Endothelial cell of umbilical vein (primary cell): ENCODE data around the gene RXYLT1. TPM values are rescaled to one million over a fixed set of nuclear protein-coding genes. Genes with fewer than 3 reads are reported as not detected.

Experiments used
- BruUV-seq: library from RNA; stranded (reverse); fragments of 400-500 nt; replicated peaks from 2 replicates; lab custom pipeline; 2021; lab: Mats Ljungman, UMichigan
- CTCF ChIA-PET: fragments of 300-600, 350-600 bp; sonication (Branson Sonifier 250); formaldehyde crosslinking; loops from one replicate; lab custom pipeline; 2021; ENCODE audit warnings: antibody characterized with exemption, inconsistent platforms; lab: Charles Lee
- POLR2A ChIA-PET: fragments of 300-600, 350-600 bp; sonication (Branson Sonifier 250); formaldehyde crosslinking; loops from one replicate; lab custom pipeline; 2021; ENCODE audit warnings: antibody characterized with exemption, inconsistent platforms; lab: Charles Lee
- DNase-seq: peaks from one replicate; pipeline ENCODE4 v3.0.0-alpha.2; 2011; ENCODE audit warnings: low read depth, low spot score
- FAIRE-seq: peaks from 2 replicates; lab custom pipeline; 2011; peaks lifted over from hg19 to GRCh38; lab: Jason Lieb, UNC
- H2AFZ ChIP-seq: 2 replicates; pipeline ENCODE4 v1.6.0; 2012; ENCODE audit warnings: low read depth, low read length, control low read depth, inconsistent platforms
- H3K27ac ChIP-seq: 2 replicates; pipeline ENCODE4 v1.5.1; 2011; ENCODE audit warnings: low read depth, mild to moderate bottlenecking, control low read depth, low read length, moderate library complexity; ENCODE audit not compliant: insufficient read depth
- H3K27me3 ChIP-seq, 2 experiments: 2 replicates each; pipeline versions ENCODE4 v1.6.0 to v1.6.1; 2011; ENCODE audit warnings: low read length in 2 of 2, mixed read lengths in 1 of 2; ENCODE audit not compliant: control insufficient read depth in 2 of 2, insufficient read depth in 2 of 2
- H3K36me3 ChIP-seq, 2 experiments: 2 replicates in 1 of 2; 3 replicates in 1 of 2; pipeline ENCODE4 v1.5.1; 2011; ENCODE audit warnings: low read length in 2 of 2, mild to moderate bottlenecking in 1 of 2, moderate library complexity in 1 of 2; ENCODE audit not compliant: control insufficient read depth in 2 of 2, insufficient read depth in 2 of 2; ENCODE audit errors: extremely low read depth in 1 of 2
- H3K4me1 ChIP-seq: 3 replicates; pipeline ENCODE4 v1.5.1; 2011; ENCODE audit warnings: mild to moderate bottlenecking, low read length; ENCODE audit not compliant: control insufficient read depth, insufficient read depth; ENCODE audit errors: extremely low read depth
- H3K4me2 ChIP-seq: 2 replicates; pipeline ENCODE4 v1.6.1; 2011; ENCODE audit warnings: low read length, control low read depth, mixed read lengths; ENCODE audit not compliant: insufficient read depth
- H3K4me3 ChIP-seq, 3 experiments: fragments of 200-600 bp in 1 of 3; sonication (generic), shearing (Covaris generic) in 1 of 3; replicated peaks in 1 of 3; 2 replicates each; pipeline ENCODE4 v1.5.1; 2011 to 2016; ENCODE audit warnings: control low read depth in 3 of 3, low read length in 3 of 3, mild to moderate bottlenecking in 2 of 3, inconsistent platforms in 1 of 3, low read depth in 1 of 3, moderate library complexity in 1 of 3; ENCODE audit not compliant: insufficient read depth in 1 of 3
- H3K79me2 ChIP-seq: 2 replicates; pipeline ENCODE4 v1.6.0; 2012; ENCODE audit warnings: low read length, inconsistent platforms; ENCODE audit not compliant: control insufficient read depth, insufficient read depth
- H3K9ac ChIP-seq: replicated peaks from 2 replicates; pipeline ENCODE3; 2011; ENCODE audit warnings: low read length, control low read depth; ENCODE audit not compliant: insufficient read depth; ENCODE audit errors: extremely low read depth
- H3K9me1 ChIP-seq: replicated peaks from 3 replicates; pipeline ENCODE4 v1.6.0; 2011; ENCODE audit warnings: mild to moderate bottlenecking, low read length; ENCODE audit not compliant: control insufficient read depth, insufficient read depth; ENCODE audit errors: extremely low read depth
- H3K9me3 ChIP-seq: replicated peaks from 2 replicates; pipeline ENCODE4 v1.5.1; 2012; ENCODE audit warnings: low read length, inconsistent platforms; ENCODE audit not compliant: control insufficient read depth, insufficient read depth
- H4K20me1 ChIP-seq: replicated peaks from 2 replicates; pipeline ENCODE3; 2011; ENCODE audit warnings: mild to moderate bottlenecking, low read length; ENCODE audit not compliant: control insufficient read depth, insufficient read depth; ENCODE audit errors: extremely low read depth
- EZH2 ChIP-seq: IDR thresholded peaks from 2 replicates; pipeline ENCODE4 v1.6.1; 2012; ENCODE audit warnings: borderline replicate concordance, low read depth, mild to moderate bottlenecking, moderate library complexity, low read length, inconsistent platforms; ENCODE audit not compliant: severe bottlenecking
- FOS ChIP-seq: IDR thresholded peaks from 2 replicates; pipeline ENCODE4 v1.6.1; 2011; ENCODE audit warnings: mild to moderate bottlenecking, low read length, moderate library complexity, borderline replicate concordance; ENCODE audit not compliant: insufficient read depth
- GATA2 ChIP-seq: IDR thresholded peaks from 2 replicates; pipeline ENCODE4 v1.7.0; 2011; ENCODE audit warnings: low read depth, mild to moderate bottlenecking, moderate library complexity, mixed read lengths, low read length; ENCODE audit not compliant: insufficient read length, insufficient read depth
- JUN ChIP-seq: IDR thresholded peaks from 2 replicates; pipeline ENCODE4 v1.6.1; 2011; ENCODE audit warnings: borderline replicate concordance, low read depth; ENCODE audit not compliant: insufficient read length, insufficient read depth
- MAX ChIP-seq: IDR thresholded peaks from 2 replicates; pipeline ENCODE4 v1.6.1; 2011; ENCODE audit not compliant: insufficient read depth, insufficient read length
- MYC ChIP-seq: IDR thresholded peaks from one replicate; pipeline ENCODE4 v1.6.1; 2011; ENCODE audit warnings: mild to moderate bottlenecking, low read depth, low read length
- POLR2A ChIP-seq: IDR thresholded peaks from 2 replicates; pipeline ENCODE4 v1.6.1; 2012; ENCODE audit warnings: low read depth, mild to moderate bottlenecking, control low read depth, low read length
- POLR2AphosphoS5 ChIP-seq: IDR thresholded peaks from 2 replicates; pipeline ENCODE4 v1.6.1; 2012; ENCODE audit warnings: low read depth, mild to moderate bottlenecking, control low read depth, low read length, moderate library complexity; ENCODE audit not compliant: insufficient read depth
- dilution Hi-C: fragments of 300-500 bp; cut with MboI; formaldehyde crosslinking; loops from one replicate; pipeline ENCODE4 v1.15.0; 2019; ENCODE audit warnings: low sequenced_read_pairs; ENCODE audit not compliant: extremely low pct_ligation_motif_present
- intact Hi-C: fragments of 100-400 bp; cut with micrococcal nuclease; formaldehyde crosslinking; loops from one replicate; pipeline ENCODE4 v1.10.0; 2022
- polyA plus RNA-seq, 4 experiments: library from polyadenylated mRNA; depleted of rRNA in 3 of 4; stranded (reverse) in 3 of 4; unstranded in 1 of 4; fragments of >200 nt; gene quantifications; 2 replicates each; pipeline versions ENCODE4 v1.2.1 to v1.2.3, GENCODE V29; 2011 to 2012; ENCODE audit warnings: missing spikeins in 1 of 4
- total RNA-seq: library from RNA; stranded (reverse); gene quantifications from 2 replicates; pipeline ENCODE4 v1.2.3, GENCODE V29; 2021
- TF ChIP-seq, protein P1 (sequence below), 2 donors: IDR thresholded peaks; 1 replicate in 1 of 2; 2 replicates in 1 of 2; pipeline ENCODE4 v1.5.1; 2011; ENCODE audit warnings: low read length in 2 of 2, mild to moderate bottlenecking in 2 of 2, moderate library complexity in 2 of 2, control low read depth in 1 of 2, inconsistent platforms in 1 of 2, low read depth in 1 of 2; ENCODE audit not compliant: insufficient read depth in 1 of 2; ENCODE audit errors: extremely low read depth in 1 of 2

Gene RXYLT1
- total and polyA plus RNA-seq, 2 donors (not counting 3 experiments of a cell fraction or from before 2014, with no cell fraction given) = 8.1 to 13.1 TPM

DNA sequence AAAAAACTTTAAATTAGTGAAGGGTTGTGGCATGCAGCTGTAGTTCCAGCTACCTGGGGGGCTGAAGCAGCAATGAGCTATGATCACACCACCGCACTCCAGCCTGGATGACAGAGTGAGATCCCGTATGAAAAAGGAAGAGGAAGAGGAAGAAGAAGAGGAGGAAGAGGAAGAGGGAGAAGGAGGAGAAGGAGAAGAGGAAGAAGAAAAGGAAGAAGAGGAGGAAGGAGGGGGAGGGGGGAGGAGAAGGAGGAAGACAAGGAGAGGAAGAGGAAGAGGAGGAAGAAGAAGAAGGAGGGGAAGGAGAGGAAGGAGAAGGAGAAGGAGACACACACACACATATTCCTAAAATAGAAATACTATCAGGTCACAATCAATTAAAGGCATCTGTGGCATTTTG is 32.0 kb downstream of the RXYLT1 start:
- BruUV-seq = no TSS peak
- ChIA-PET POLR2A (no interaction called here), CTCF (interaction anchor here (0.8 kb wide), 1 partner anchor 16 kb away, joined by 3 read pairs; no protein-coding TSS in a partner anchor)
- Histone ChIP-seq H3K36me3 (no peaks in the 10 kb centered on the region), H3K79me2 (no peaks in the 10 kb centered on the region), H2AFZ (no peak overlapping the region), H3K9me3 (no peaks in the 10 kb centered on the region), H3K9ac (no peak overlapping the region), H3K4me3 (no peak overlapping the region), H3K9me1 (no peaks in the 10 kb centered on the region), H3K27me3 (no peaks in the 10 kb centered on the region), H3K27ac (no peak overlapping the region), H4K20me1 (no peaks in the 10 kb centered on the region), H3K4me1 (no peaks in the 10 kb centered on the region), H3K4me2 (no peak overlapping the region)
- intact Hi-C loops (no loop called here), dilution Hi-C loops (no loop called here)
- DNase-seq (no peak), FAIRE-seq (no peak)
- TF ChIP-seq EZH2 = no peak
- TF ChIP-seq GATA2 = no peak

DNA sequence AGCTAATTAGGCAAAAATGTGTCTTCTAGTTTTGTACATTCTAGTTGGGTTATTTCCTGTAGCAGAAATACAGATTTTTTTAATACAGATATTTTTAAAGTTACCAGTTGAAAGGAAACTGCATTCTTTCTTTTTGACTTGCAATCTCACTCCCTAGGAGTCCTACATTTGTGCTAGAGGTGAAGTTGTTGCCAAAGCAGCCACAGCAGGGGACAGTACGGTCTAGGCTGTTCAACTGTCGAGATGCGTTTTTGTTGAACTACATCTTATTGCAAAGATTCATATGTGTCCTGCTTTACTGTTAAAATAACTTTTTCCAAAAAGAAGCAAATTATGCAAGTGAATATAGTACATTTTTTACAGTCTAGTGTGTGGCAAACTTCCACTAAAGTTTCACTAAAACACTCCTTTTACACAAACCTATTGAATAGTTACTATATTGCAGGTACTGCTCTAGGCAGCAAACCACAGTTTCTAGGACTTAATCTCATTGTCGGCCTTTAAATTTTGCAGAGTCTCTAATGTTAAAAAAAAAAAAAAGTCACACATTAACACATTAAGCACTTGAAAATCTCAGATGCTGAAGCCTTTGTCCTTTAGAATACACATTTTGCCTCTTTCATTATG is 34.5 kb downstream of the RXYLT1 start:
- Histone ChIP-seq H3K9me3 (no peaks in the 10 kb centered on the region), H3K4me1 (no peaks in the 10 kb centered on the region), H3K9me1 (no peaks in the 10 kb centered on the region), H3K9ac (no peak overlapping the region), H3K4me2 (no peak overlapping the region), H3K27ac (no peak overlapping the region), H3K79me2 (no peaks in the 10 kb centered on the region), H2AFZ (no peak overlapping the region), H3K27me3 (no peaks in the 10 kb centered on the region), H4K20me1 (no peaks in the 10 kb centered on the region), H3K4me3 (no peak overlapping the region), H3K36me3 (no peaks in the 10 kb centered on the region)
- ChIA-PET CTCF (interaction anchor here (0.6 to 1.6 kb wide), 2 partner anchors 9 to 983 kb away, joined by 4 to 5 read pairs; no protein-coding TSS in a partner anchor), POLR2A (no interaction called here)
- TF ChIP-seq, protein P1, sequence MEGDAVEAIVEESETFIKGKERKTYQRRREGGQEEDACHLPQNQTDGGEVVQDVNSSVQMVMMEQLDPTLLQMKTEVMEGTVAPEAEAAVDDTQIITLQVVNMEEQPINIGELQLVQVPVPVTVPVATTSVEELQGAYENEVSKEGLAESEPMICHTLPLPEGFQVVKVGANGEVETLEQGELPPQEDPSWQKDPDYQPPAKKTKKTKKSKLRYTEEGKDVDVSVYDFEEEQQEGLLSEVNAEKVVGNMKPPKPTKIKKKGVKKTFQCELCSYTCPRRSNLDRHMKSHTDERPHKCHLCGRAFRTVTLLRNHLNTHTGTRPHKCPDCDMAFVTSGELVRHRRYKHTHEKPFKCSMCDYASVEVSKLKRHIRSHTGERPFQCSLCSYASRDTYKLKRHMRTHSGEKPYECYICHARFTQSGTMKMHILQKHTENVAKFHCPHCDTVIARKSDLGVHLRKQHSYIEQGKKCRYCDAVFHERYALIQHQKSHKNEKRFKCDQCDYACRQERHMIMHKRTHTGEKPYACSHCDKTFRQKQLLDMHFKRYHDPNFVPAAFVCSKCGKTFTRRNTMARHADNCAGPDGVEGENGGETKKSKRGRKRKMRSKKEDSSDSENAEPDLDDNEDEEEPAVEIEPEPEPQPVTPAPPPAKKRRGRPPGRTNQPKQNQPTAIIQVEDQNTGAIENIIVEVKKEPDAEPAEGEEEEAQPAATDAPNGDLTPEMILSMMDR (IDR thresholded peaks at IDR 0.05; ENCODE audit: extremely low read depth in 1 of 2, insufficient read depth in 1 of 2, low read depth in 1 of 2, low read length in 2 of 2) = no peak
- TF ChIP-seq MYC (no peak), POLR2AphosphoS5 (no peak), POLR2A (no peak), EZH2 (no peak), GATA2 (no peak), FOS (no peak), JUN (no peak), MAX (no peak)
- dilution Hi-C loops (no loop called here), intact Hi-C loops (no loop called here)
- DNase-seq = no peak
- no TSS peak for BruUV-seq
- no peak for FAIRE-seq
